ENCODE data around the gene LRRC52.

LRRC52 gene

DNA sequence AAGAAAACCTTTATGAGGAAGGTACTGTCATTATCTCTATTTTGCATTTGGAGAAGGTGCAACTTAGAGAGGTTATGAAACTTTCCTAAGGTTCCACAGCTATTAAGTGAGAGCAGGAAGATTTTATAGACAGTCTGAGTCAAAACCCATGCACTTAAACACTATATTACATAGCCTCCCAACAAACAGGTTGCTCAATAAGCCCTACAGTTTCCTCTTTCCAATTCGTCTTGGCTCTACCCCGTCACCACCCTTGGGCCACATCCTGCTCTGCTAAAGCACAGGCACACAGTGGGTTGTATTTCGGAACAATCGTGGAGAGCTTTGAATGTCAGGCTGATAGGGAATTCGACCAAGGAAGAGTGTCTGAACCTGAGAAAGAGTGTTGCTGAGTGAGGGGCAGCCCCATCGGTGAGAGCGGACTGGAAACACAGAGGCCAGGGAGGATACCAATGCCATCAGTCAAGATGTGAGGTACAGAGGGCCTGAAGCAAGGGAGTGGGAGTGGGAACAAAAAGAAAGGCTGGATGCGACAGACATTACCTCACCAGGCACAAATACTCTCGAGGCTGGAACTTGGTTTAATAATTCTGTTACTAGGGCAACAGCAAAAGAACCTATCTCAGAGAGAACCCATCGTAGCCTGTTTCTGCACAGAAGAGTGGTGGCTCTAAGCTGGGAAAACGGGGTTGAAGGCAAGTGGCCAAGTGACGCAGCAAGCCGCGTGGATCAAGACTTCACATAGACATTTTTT lies 6.3 kb upstream of the LRRC52 start:
- DNase-seq (ENCODE audit: low read depth in 1 of 2, low spot score in 1 of 2), result no peak

GRCh38 chr1:165539306-165539705 lies 4.5 kb upstream of the LRRC52 start:
- DNase-seq (ENCODE audit: low read depth in 1 of 2, low spot score in 1 of 2), result no peak

DNA sequence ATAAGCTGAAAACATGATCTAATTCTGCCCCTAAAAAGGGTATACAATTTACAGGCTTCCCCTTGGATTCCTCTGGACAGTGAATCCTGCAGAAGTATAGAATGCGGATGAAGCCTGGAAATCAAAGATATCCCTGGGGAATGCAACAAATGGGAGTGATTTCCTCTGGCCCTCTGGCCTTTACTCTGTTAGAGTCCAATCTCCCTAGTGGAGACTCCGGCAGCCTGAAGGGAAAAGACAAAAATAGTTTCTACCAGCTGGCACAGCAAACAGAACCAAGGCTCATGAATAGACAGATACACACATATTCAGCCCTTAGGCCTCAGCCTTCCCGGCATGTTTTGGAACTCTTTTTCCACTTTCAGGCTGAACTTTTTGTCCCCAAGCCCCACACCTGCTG lies 3.9 kb upstream of the LRRC52 start:
- DNase-seq (ENCODE audit: low read depth in 1 of 2, low spot score in 1 of 2), result no peak

GRCh38 chr1:165542015-165542631 lies 1.7 kb upstream of the LRRC52 start:
- no peak for DNase-seq (ENCODE audit: low read depth in 1 of 2, low spot score in 1 of 2)

DNA sequence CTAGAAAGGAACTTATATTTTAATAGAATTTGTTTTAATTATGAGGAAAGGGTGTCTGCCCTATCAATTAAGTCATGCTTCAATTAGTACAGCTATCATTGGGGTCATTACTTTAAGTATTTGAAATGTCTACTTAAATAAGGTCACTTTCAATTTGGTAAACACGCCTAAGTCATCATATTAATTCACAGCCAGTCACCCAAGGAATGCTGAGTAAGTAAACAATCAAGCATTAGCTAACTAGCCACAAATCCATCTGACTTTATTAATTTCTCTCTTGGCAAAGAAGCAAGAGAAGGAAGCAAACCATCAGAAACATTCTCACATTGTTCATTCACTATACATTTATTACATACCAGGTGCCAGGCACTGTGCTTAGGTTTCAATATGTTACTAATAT lies 1.2 kb upstream of the LRRC52 start:
- no peak for DNase-seq (ENCODE audit: low read depth in 1 of 2, low spot score in 1 of 2)

GRCh38 chr1:165544996-165545395 lies 1.2 kb downstream of the LRRC52 start:
- no peak for DNase-seq (ENCODE audit: low read depth in 1 of 2, low spot score in 1 of 2)

DNA sequence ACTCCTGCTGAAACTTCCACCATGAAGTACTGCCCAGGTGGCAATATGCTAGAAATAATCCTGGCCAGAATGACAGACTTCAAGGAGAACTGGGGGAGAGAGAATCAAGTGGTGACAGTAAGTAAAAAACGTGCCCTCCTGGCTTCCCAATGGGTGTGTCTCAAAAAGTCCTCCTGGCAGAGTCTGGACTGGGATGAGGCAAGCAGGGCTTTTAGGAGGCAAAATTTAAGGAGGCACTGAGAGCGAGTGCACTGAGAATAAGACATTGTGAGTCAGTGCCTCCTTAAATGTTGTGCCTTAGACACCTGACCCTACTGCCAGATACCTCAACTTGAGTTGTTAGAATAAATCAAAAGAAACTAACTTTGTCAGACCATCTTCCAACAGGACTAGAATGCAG lies 2.2 kb downstream of the LRRC52 start:
- no peak for DNase-seq (ENCODE audit: low read depth in 1 of 2, low spot score in 1 of 2)

DNA sequence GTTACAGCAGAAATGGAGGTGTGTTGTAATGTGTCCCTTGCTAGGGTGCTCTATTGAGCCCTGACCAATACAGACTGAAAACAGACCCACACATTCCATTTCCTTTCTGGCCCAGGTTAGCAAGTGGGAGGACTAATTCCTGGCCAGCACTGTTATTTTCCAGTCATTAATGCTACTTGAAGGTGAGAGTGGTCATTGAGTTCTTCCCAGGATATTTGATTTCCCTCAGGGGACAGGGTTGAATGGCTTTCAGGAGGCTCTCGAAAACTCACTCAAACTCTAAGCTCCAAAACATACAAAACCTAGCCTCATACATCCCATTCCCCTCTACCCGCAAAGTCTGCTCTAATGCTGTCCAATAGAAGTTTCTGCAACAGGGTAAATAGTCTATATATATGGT lies 6.2 kb downstream of the LRRC52 start:
- DNase-seq (ENCODE audit: low read depth in 1 of 2, low spot score in 1 of 2), result no peak

GRCh38 chr1:165551469-165551868 lies 7.7 kb downstream of the LRRC52 start:
- no peak for DNase-seq (ENCODE audit: low read depth in 1 of 2, low spot score in 1 of 2)

DNA sequence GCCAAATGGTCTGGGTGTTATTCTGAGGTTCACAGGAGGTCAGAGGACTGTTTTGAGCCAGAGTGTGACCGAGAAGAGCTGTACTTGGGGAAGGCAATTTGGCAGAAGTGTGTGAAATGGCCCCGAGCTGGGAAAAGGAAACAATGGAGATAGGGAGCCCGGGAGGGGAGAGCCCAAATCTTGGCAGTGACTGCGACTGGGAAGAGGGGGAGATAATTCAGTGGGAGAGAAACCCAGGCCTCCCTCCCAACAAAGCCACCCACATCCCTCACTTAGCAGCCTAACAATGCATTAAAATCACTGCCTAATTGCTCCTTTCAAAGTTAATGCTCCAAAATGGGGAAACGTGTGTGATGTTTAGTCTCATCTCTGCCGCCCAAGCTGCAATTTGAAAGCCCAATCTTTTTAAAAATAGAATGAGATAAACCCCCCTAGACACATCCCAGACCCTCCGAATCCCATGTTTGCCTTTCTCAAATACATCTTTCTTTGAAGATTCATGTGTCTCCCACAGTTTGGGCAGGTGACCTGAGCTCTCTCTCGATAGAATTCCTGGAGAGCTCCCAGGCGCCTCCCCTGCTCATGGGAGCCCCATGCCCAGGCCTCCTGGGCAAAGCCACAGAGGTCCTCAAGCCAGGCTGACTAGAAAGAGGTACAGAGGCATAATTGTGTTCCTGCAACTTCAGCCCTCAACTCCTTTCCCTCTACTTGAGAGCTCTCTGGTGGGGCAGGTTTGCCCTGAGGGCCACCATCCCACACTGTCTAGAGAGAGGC lies 17.3 kb downstream of the LRRC52 start:
- no peak for DNase-seq (ENCODE audit: low read depth in 1 of 2, low spot score in 1 of 2)

DNA sequence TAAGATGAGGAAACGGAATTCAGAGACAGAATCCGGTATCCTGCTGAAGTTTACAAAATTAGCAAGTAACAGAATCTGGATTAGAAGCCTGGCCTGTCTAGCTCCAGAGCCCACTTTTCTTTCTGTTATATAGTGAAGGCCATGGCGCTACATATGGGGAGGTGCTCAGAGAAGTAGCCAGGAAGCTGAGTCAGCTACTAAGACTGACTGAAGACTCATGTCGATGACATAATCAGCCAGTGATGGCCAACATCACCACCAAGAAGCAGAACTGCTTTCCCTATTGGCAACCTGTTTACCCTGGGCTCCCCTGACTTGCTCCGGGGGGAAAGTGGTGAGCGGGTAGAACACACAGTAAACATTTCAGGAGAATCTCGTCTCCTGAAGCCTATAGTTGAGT lies 18.8 kb downstream of the LRRC52 start:
- no peak for DNase-seq (ENCODE audit: low read depth in 1 of 2, low spot score in 1 of 2)

- no peak for DNase-seq (ENCODE audit: low read depth in 1 of 2, low spot score in 1 of 2)
These were observed 19.8 kb downstream of the LRRC52 start for GRCh38 chr1:165563551-165563950.

GRCh38 chr1:165564561-165564960 lies 20.8 kb downstream of the LRRC52 start:
- no peak for DNase-seq (ENCODE audit: low read depth in 1 of 2, low spot score in 1 of 2)

DNA sequence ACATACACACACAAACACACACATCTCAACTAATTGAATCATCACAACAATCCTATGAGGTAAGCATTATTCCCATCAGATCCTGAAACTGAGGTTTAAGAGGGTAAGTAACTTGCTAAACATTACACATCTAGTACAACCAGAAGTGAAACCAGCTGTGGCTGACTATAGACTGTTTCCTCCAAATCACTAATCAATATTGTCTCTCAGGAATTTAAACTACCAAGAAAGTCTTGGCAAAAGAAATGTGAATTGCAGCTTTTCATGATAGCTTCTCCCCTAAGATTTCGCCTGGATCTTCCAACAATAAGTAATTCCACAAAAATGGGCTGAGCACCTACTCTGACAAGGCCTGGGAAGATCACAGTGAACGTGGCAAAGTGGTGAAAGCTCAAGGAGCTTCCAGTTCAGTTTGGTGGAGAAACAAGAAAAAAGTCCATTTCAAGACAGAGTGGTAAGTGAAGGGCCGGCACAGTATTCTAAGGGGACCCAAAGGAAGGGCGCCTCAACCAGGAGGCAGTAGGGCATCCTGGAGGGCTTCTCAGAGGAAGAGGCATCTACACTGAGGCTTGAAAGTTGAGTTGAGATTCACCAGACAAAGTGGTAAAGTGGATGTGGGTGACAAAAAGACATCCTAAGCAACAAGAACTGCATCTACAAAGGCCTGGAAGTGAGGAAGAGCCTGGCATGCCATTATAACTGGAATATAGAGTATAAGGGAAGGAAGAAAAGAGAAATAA lies 22.1 kb downstream of the LRRC52 start:
- DNase-seq (ENCODE audit: low read depth in 1 of 2, low spot score in 1 of 2), result no peak

DNA sequence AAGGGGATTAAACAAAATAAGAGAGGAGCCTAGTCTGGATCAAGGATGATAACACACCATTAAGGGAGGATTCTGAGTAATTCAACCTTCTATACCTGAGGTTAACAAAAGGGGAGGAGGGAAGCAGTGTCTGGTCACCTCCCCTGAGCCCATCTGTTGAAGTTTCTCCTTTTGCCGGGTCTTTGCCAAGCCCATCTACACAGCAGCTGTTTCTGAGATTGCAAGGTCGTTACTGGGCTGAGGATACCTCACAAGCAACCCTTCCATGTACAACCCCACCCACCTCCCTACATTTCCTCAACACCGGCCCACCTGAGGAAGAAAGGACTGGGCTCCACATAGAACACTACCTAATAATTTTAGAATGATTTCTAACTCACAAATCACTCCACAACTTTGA lies 26.3 kb downstream of the LRRC52 start:
- DNase-seq (ENCODE audit: low read depth in 1 of 2, low spot score in 1 of 2), result no peak

- no peak for DNase-seq (ENCODE audit: low read depth in 1 of 2, low spot score in 1 of 2)
These were observed 30.0 kb downstream of the LRRC52 start for GRCh38 chr1:165573787-165574186.

GRCh38 chr1:165574295-165574694 lies 30.5 kb downstream of the LRRC52 start:
- DNase-seq (ENCODE audit: low read depth in 1 of 2, low spot score in 1 of 2), result no peak

DNA sequence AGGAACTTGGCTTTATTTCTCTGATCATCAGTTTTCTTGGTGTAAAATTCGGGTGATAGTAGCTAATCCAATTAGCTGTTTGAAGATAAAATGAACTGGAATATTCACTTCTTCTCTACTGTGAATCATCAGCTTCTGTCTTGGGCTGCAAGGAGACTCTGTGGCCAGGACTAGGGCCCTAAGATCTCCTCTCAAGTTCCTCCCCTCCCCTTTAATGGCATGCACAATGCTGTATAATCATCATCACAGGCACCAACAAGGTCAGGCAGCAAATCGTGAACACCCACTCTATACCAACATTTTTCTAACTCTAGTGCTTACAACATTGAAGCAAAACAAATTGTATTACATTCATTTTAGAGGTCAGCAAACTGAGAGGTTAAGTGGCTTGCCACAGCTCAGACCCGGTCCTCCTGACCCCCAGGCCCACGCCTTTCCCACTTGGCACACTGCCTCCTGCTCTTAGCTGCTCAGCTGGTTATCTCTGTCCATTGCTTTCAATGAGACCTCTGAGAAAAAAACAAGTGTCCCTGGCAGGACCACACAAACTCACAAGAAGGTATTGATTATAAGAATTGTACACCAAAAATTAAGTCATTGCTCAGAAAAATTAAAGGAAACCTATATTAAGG lies 31.8 kb downstream of the LRRC52 start:
- no peak for DNase-seq (ENCODE audit: low read depth in 1 of 2, low spot score in 1 of 2)

GRCh38 chr1:165576536-165576935 lies 32.7 kb downstream of the LRRC52 start:
- DNase-seq (ENCODE audit: low read depth in 1 of 2, low spot score in 1 of 2), result no peak

GRCh38 chr1:165577707-165578106 lies 33.9 kb downstream of the LRRC52 start:
- DNase-seq (ENCODE audit: low read depth in 1 of 2, low spot score in 1 of 2), result no peak
